Activated CD4-positive, alpha-beta T cell treated with anti-CD3 and anti-CD28 coated beads, Interleukin-2, amount 50 U/mL, for 24 hours (primary cell): Measurements from ENCODE around the gene ZNF124.

Experiments
- DNase-seq, 2 donors: peaks; one replicate each; pipeline ENCODE4 v3.0.0-alpha.2; 2020; ENCODE audit warnings: low read depth in 1 of 2, low spot score in 1 of 2

ZNF124 gene

DNA sequence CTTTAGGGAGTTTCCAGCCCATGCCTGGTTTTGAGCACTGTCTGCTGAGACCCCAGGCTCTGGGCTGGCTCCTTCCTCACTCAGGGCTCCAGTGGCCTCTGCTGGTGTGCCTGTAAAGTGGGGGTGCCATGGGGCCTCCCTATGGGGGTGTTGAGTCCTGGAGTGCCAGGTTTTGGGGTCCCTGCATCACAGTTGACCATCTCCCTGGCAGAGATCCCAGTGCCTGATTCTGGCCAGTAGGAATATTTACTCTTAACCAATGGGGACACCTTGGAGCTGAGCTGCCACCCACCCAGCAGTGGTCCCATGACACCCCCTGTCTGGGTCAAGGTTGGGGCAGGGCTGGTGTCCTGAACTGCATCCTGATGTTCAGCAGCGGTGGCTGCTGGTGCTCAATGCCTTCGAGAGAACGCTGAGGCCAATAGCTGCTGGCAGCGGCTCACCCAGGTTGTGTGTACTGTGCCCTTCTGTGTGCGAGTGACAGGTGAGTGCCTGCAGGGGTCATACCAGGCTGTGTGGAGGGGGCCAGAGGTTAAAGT, 58.0 kb downstream of the ZNF124 start:
- DNase-seq = no peak

DNA sequence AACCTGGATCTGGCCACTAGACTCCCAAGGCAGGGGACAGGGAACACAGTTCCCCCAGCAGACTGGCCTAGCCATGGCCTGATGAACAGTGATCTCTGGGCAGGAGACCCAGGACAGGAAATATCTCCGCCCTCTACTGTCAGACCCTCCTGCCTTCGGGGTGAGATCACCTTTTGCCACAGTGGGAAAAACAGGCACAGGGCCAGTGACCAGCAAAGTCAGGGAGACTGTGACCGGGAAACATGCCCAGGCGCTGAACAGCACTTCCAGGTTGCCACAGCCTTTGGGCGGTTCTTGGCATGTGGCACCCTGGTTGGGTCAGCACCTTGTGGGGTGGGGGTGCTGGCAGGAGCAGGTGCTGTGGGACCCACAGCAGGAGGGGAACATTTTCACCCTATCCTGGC, 58.7 kb downstream of the ZNF124 start:
- no peak for DNase-seq

DNA sequence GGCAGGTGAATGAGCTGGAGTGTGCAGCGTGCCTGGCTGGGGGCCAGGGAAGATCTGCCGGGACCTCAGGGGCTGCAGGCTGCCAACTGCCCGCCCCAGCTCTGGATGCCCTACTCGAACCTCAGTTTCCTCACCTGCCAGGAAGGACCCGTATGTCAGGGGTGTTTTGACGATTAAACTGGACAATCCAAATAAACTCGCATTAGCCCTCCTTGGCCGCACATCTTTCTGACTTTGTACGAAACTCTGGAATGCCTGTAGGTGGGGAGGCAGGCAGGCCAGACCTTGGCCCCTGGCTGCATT, 59.4 kb downstream of the ZNF124 start:
- DNase-seq = no peak

DNA sequence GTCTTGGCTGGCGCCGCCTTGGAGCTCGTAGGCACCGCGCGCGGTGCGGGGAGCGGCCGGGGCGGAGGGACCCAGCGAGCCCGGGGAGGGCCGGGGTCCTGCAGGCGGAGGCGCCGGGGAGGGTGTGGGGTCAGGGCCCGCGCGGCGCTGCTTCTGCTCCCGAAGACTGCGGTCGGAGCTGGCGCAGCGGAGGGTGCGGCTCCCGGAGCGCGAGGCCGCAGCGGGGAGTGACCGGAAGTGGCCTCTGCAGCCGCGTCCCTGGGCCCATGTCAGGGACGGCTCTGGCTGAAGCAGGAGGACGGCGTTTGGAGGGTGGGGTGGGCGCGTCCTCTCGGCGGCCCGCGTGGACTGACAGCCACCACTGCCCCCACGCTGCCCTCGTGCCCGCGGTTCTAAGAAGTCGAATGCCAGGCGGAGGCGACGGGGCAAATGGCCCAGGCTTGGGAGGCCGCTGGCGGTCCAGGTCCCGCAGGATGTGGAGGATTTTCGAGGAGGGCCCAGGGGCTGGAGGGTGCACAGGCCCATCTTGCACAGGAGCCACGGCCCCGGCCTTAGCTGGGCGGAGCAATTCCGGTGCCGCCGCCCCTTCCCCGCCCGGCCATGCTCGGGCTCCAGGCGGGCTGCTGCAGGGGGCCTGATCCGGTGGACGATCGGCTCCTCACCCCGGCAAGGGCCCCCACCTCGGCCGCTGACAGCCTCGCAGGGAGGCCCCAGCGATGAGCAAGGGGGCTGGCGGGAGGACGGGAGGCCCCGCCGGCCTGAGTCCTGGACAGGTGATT, 59.9 kb downstream of the ZNF124 start:
- no peak for DNase-seq

DNA sequence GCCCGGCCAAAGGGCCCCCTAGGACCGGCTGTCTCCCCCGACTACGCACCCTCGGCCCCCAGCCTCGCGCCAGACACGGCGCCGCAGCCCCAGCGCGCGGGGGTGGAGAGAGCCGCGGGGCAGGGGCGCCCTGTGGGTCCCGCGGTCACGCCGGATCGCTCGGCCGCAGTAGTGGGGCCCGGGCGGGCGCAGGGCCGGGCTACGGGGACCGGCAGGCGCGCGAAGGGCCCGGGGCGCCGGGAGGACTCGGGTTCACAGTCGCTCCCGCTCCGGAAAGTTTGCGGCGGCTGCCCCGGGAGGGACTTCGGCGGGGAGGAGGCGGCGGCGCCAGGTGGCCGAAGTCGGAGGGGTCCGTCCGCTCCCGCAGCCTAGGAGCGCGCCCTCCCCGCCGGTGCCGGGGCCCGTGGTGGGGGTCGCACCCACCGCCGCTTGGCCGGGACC, 60.5 kb downstream of the ZNF124 start:
- no peak for DNase-seq

DNA sequence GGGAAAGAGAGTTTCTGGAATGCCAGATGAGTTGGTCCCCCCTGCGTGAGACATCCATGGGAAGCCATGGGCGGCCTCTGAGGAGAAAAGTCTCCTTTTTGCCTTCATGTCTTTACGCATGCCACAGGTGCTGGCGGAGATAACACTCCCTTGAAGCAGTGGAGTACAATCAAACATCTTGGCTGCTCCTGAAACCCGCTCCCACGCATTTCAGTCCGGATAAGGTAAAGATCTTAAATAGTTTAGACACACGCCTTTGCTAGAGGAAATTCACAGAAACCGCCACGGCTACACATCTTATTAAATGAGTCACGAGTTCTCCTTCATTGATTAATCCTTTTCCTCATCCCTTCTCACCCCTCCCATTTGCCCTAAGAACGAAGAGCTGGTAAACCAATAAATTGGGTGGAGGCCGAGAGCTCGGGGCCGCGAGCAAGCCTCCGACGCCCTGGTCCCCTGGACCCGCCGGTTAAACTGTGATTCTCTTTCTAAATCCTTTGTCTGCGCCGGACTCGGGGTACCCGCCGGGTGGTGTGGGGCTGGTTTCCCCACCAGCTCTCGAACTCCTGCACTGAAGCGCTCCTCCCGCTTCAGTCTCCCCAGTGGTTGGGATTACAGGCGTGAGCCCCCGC, 61.1 kb downstream of the ZNF124 start:
- DNase-seq = peak in 1 of 2 donors; percentile 52

DNA sequence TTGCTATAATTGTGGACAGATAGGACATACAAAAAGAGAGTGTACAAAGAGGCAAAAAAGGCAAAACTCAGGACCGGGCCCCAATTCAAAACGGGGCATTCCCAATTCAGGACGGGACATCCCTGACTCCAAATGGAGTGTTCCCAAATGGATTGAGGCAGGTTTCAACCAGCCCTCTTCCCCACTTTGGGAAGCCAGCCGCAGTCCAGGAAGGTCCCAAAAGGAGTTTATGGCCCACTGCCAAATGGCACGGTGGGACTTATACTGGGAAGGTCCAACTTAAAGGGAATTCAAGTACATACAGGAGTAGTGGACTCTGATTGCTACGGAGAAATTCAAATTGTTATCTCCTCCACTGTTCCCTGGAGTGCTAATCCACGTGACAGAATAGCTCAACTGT, 64.1 kb downstream of the ZNF124 start:
- DNase-seq = no peak

DNA sequence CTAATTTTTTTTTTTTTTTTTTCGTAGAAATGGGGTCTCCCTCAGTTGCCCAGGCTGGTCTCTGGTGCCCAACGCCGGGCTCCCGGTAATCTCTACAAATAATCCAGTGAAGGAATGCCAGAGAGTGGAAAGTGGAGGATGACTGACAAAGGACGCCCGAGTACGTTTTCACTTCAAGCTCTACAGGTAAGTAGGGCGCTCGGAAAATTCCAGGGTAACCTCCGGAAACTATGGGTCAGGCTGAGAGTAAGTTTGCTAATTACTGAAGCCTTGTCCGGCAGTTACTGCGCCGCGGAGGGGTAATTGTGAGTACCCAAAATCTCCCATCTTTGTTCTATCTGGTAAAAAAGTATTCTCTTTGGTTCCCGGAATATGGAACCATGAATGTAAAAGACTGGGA, 65.9 kb downstream of the ZNF124 start:
- no peak for DNase-seq
